Stimulated activated naive CD4-positive, alpha-beta T cell treated with Interleukin-2 at 50 U/mL for 16 hours (primary cell): Measurements from ENCODE around the gene MTX1.
"Not testable (repeated sequence)": the region's sequence is repeated elsewhere in the genome, so short reads cannot be mapped to it uniquely, and the experiment has no call there.

ENCODE experiments used
- DNase-seq: peaks from one replicate; lab custom pipeline; 2025; lab: John Stamatoyannopoulos, UW

Gene MTX1

GRCh38 chr1:155236451-155236850, 28.0 kb downstream of the MTX1 start:
- DNase-seq: no peak

DNA sequence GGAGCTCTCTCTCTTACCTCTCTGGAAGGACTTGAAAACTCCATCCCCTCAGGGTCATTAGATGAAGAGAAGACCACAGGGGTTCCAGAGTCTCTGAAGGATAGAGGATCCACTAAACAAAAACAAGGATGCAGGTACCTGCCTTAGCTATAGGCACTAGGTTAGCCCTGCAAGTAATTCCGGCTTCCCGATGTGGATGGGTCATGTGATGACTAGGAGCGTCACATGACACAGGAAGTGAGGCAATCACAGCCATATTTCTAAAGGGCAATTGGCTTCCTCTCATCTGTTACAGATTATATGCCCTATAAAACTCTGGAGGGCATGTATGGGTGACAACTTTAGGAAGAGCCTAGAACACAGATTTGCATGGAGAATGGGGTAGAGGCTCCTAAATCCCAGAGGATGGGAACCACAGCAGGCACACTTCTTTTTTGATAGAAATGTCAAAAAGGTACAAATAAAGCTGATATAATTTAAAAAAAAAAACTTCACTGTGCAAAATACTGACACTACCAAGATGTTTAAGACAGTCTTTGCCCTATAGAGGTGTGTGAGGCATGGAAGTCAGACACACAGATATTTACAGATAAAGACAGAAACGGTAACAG, 32.7 kb downstream of the MTX1 start:
- DNase-seq: peak; percentile 55

DNA sequence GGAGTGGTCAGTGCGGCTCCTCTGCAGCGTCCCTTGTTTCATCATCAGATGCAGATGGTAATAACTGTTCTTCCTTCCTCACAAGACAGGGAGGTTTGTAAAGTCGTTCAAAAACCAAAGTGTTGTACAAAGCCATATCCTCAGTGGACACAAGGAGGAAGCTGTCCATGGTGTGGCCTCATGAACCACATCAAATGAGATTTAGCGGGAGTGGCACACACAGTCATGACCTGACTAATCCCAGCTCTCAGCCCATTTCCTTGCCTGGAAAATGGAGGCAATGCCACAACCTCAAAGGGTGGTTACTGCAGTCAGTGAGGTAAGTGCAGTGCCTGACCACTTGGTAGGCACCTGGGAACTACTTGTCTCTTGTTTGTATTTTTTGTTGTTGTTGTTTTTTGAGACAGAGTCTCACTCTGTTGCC, 33.4 kb downstream of the MTX1 start:
- DNase-seq: no peak

- DNase-seq: no peak
These were observed 34.4 kb downstream of the MTX1 start for GRCh38 chr1:155242805-155243358.

GRCh38 chr1:155244368-155245162, 36.1 kb downstream of the MTX1 start:
- DNase-seq: peak; percentile 91

DNA sequence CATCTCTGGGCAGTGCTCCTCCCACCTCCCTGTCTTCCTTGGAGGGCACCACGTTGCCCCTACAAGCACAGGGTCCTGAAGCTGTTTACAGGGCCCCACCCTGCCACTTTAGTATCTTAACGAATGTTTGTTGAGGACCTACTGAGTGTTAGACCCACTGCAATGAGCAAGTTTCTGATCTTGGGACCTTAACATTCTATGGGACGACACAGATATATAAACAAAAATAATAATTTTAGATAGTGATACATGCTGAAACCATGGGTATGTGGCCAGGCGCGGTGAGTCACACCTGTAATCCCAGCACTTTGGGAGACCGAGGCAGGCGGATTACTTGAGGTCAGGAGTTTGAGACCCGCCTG, 36.6 kb downstream of the MTX1 start:
- DNase-seq: no peak

DNA sequence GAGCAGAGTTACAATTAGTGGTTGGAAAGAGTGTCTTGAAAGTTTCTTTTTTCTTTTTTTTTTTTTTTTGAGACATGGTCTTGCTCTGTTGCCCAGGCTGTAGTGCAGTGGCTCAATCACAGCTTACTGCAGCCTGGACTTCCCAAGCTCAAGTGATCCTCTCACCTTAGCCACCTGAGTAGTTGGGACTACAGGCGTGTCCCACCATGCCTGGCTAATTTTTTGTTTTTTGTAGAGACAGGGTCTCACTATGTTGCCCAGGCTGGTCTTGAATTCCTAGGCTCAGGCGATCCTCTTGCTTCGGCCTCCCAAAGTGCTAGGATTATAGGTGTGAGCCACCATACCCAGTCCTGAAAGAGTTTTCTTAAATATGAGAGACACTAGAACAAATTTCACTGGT, 38.3 kb downstream of the MTX1 start:
- DNase-seq: not testable (repeated sequence)

- no peak for DNase-seq
These were observed 39.4 kb downstream of the MTX1 start for GRCh38 chr1:155247667-155248553.

GRCh38 chr1:155250246-155250632, 41.7 kb downstream of the MTX1 start:
- DNase-seq: no peak

GRCh38 chr1:155250633-155251449, 42.3 kb downstream of the MTX1 start:
- DNase-seq: peak; percentile 94

DNA sequence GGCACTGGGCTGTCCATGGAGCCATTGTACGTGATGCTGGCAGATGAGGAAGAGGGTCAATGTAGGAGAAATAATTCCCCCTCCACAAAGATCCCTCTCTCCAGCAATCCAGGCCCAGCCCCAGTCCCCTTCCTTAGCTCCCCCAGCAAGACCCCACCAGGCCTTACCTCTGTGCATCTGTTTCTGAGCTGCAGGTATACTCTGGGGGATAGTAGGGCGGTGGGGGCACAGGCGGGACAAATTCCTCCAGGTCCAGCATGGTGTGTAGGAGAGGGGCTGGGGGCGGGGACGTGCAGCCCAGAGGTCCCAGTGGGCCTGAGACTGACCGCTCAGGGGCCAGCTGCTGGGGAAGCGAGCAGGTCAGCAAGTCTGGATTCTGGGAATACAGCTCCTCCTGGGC, 43.1 kb downstream of the MTX1 start:
- DNase-seq: no peak

DNA sequence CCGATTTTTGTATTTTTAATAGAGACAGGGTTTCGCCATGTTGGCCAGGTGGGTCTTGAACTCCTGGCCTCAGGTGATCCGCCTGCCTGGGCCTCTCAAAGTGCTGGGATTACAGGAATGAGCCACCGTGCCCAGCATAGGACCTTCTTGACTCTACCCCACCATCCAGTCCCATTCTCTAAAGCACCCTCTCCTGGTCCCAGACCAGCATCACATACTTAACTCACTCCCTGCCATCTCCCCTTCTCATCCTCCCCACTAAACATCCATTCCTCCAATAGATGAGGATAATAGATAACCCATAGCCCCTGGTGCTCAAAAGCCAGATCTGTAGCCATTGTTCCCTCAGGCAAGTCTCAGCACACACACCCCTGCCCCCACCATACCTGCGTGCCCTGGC, 44.7 kb downstream of the MTX1 start:
- DNase-seq: no peak

- no peak for DNase-seq
These were observed 45.3 kb downstream of the MTX1 start for GRCh38 chr1:155253797-155254196.

GRCh38 chr1:155254228-155254713, 45.8 kb downstream of the MTX1 start:
- DNase-seq: no peak

- no peak for DNase-seq
These were observed 46.3 kb downstream of the MTX1 start for GRCh38 chr1:155254714-155255242.

DNA sequence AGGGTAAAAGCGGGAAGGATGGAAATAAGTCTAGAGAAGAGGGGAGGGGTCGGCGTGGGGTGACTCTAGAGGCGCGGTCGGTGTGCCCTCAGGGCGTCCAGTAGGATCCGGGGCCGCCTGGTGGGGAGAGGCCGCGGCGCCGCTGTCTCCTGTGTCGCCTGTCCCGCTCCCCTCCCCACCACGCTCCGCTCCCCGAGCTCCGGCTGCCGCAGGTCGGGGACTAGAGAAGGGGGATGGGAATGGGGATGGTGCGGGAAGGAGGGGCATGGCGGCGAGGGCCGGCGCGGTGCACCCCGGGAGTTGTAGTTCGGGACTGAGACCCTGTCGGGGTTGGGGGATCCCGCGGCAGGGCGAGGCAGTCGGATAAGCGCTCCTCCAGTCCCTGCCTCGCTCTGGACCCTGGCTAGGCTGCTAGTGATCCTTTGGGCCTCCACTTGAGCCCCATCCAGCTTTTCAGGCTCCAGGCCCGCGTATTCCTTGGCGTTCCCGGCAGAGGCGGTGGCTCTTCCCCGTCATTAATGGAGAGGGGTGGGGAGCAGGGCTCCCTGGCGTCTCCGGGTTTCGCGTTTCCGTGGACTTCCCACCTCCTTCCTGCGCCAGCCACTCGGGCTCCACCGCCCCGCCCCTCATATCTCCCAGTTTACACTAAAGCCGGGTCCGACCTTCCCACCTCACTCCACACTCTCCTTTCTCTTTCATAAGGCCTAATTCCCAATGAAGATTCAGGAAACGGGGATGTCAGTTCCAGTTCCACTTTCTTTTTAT, 46.9 kb downstream of the MTX1 start, which contains the start of gene ENTREP3:
TSS of gene ENTREP3 (minus strand) at position 241 of the 765 bp plus-strand sequence. CDS start 606 bp downstream, outside the sequence.
- DNase-seq: peak; percentile 67

DNA sequence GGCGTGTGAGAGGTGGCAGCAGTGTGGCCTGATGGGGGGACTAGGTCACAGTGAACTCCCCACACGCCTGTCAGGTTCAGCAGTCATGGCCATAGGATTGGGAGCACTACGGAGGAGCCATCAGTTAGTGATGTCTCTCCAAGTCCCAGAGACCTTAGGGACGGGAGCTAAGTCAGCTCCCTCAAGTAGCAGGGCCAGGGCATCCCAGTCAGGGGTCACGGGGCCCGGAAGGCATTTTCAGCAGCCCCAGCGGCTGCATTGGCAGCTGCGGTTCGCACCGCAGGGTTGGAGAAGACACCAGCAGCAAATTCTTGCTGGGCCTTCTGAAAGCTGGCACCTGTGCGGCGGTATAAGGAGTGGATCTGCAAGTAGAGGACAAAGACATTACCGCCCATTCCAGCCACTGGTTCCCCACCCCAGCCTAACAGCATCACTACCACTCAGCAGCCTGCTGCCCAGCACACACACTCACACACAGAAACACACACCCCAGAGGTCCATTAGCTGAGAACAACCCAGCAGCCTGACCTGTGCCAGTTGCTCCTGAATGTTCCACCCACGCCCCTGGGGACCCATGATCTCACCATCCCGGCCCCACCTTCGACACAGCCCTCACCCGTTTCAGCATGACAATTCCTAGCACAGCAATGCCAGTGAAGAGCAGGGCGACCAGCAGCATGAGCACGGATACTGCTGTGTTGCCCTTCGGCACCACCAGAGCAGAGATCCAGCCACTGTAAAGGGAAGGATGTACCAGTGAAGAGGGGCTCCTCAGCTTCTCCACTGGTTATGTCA, 47.8 kb downstream of the MTX1 start:
- DNase-seq: no peak

DNA sequence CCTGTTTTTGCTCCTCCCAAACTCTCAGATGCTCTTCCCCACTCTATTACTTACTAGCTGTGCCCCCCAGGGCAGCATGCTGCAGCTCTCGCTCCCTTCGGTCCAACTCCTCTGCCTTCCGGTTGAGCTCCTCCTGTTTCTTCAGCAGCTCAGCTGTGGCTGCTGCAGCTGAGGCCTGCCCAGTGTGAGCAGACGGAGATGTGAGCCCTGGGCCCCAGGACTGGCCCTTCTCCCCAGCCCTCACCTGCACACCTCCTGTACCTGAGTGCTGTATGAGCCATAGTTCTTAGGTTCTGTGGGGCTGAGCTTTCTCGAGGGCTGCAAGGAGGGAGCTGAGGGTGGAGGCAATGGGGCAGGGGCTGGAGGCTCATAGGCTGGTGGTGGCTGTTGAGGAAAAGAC, 51.8 kb downstream of the MTX1 start:
- no peak for DNase-seq

DNA sequence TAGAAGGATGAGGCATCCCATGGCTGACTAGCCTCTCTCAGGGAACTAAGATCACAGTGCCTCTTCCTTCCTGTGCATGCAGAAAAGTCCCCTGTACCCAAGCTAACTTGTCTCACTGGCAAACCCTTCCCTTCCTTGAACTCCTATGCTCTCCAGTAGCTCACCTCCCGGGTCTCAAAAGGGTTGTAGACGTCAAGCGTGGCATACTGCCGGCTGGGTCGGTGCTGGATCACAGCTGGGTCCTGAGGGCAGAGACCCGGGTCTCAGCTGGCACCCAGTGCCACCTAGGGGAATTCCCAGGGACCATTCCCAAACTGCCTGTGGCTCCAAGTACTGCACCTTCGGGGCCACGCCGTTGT, 53.0 kb downstream of the MTX1 start:
- DNase-seq: peak; percentile 12
